ENCODE measurements around the gene DGUOK. TPM values are rescaled to one million over a fixed set of nuclear protein-coding genes. Genes with fewer than 3 reads are reported as not detected.

DGUOK gene
- total RNA-seq, 2 donors from 2014 or later = 61.1 to 85.2 TPM

DNA sequence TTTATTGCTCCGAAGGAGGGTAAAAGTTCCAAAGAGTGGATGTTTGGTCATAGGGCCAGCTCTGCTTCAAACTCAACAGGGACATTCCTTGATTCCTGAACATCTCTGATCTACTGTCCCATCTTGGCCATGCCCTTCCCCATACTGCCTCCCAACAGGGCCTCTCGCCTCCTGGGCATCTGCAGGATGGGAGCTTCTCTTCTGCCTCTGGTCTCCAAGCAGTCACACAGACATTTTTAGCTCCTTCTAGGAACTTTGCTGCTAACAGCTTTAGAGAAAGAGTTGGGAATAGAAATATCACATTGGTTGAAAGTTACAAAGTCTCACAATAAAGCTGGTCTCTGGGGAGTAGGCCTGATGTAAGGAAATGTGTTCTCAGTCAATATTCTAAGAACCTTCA, 9.4 kb upstream of the DGUOK start:
- no peak overlapping the region for H3K27ac Mint-ChIP-seq
- H3K27me3 Mint-ChIP-seq (ENCODE audit: insufficient read depth) = peaks cover 17% of the 10 kb centered on the region
- WGBS, 2 experiments (ENCODE audit: insufficient coverage in 1 of 2, insufficient read length in 1 of 2) = 59 to 81% methylated on average over 2 of the region's 2 CpGs
- DNase-seq = peak; percentile 7
- H3K9ac ChIP-seq (ENCODE audit: extremely low read depth, low read length, poor library complexity, severe bottlenecking) = no peak overlapping the region
- no peaks in the 10 kb centered on the region for H3K36me3 Mint-ChIP-seq (ENCODE audit: low read depth)
- H3K27me3 ChIP-seq (ENCODE audit: control insufficient read depth, insufficient read depth, low read length, poor library complexity, severe bottlenecking) = no peaks in the 10 kb centered on the region
- H3K27ac ChIP-seq (ENCODE audit: low read depth, low read length) = no peak overlapping the region
- no peak overlapping the region for H3K4me3 ChIP-seq (ENCODE audit: low read length)
- H3K4me1 ChIP-seq (ENCODE audit: control insufficient read depth, insufficient read depth, low read length) = no peaks in the 10 kb centered on the region
- H3K9me3 Mint-ChIP-seq = no peaks in the 10 kb centered on the region
- peaks cover 4% of the 10 kb centered on the region for H3K4me1 Mint-ChIP-seq
- no peaks in the 10 kb centered on the region for H3K36me3 ChIP-seq (ENCODE audit: control insufficient read depth, insufficient read depth, low read length)
- no peaks in the 10 kb centered on the region for H3K9me3 ChIP-seq (ENCODE audit: control insufficient read depth, low read length)
- TF ChIP-seq, protein P1, sequence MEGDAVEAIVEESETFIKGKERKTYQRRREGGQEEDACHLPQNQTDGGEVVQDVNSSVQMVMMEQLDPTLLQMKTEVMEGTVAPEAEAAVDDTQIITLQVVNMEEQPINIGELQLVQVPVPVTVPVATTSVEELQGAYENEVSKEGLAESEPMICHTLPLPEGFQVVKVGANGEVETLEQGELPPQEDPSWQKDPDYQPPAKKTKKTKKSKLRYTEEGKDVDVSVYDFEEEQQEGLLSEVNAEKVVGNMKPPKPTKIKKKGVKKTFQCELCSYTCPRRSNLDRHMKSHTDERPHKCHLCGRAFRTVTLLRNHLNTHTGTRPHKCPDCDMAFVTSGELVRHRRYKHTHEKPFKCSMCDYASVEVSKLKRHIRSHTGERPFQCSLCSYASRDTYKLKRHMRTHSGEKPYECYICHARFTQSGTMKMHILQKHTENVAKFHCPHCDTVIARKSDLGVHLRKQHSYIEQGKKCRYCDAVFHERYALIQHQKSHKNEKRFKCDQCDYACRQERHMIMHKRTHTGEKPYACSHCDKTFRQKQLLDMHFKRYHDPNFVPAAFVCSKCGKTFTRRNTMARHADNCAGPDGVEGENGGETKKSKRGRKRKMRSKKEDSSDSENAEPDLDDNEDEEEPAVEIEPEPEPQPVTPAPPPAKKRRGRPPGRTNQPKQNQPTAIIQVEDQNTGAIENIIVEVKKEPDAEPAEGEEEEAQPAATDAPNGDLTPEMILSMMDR (conservative IDR thresholded peaks at IDR 0.05) = no peak
- no peak overlapping the region for H3K4me3 Mint-ChIP-seq

DNA sequence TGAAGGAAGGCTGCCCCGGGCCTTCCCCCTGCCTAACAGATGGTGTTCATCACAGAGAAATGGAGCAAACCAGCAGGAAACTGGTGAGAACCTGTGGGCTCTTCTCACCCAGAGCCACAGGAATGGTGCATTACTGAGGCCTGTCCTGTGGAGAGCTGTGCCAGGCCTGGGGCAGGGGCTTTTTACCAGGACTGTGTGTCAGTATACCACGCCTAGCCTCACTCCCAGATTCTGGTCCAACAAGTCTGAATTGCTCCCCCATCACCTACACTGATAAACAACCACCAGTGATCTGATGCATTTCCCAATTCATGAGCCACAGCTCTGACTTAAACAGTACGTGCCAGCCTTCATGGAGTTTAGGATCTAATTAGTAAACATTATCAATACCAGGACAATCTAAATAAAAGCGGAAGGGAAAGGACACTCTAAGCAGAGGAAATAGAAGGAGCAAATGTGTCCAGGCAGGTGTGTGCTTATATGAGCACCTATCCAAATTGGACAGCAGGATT, 8.9 kb upstream of the DGUOK start:
- H3K27me3 ChIP-seq (ENCODE audit: control insufficient read depth, insufficient read depth, low read length, poor library complexity, severe bottlenecking) = no peaks in the 10 kb centered on the region
- DNase-seq = peak; percentile 29
- Mint-ChIP-seq H3K36me3 (ENCODE audit: low read depth) (no peaks in the 10 kb centered on the region), H3K9me3 (no peaks in the 10 kb centered on the region), H3K4me3 (no peak overlapping the region), H3K27ac (no peak overlapping the region), H3K27me3 (ENCODE audit: insufficient read depth) (peaks cover 19% of the 10 kb centered on the region), H3K4me1 (peaks cover 4% of the 10 kb centered on the region)
- H3K4me3 ChIP-seq (ENCODE audit: low read length) = no peak overlapping the region
- no peaks in the 10 kb centered on the region for H3K4me1 ChIP-seq (ENCODE audit: control insufficient read depth, insufficient read depth, low read length)
- WGBS, 2 experiments (ENCODE audit: insufficient coverage in 1 of 2, insufficient read length in 1 of 2) = 68 to 87% methylated on average over 4 of the region's 4 CpGs
- TF ChIP-seq, protein P1 (conservative IDR thresholded peaks at IDR 0.05) = no peak
- no peaks in the 10 kb centered on the region for H3K9me3 ChIP-seq (ENCODE audit: control insufficient read depth, low read length)
- H3K36me3 ChIP-seq (ENCODE audit: control insufficient read depth, insufficient read depth, low read length) = no peaks in the 10 kb centered on the region
- H3K27ac ChIP-seq (ENCODE audit: low read depth, low read length) = no peak overlapping the region
- H3K9ac ChIP-seq (ENCODE audit: extremely low read depth, low read length, poor library complexity, severe bottlenecking) = no peak overlapping the region

DNA sequence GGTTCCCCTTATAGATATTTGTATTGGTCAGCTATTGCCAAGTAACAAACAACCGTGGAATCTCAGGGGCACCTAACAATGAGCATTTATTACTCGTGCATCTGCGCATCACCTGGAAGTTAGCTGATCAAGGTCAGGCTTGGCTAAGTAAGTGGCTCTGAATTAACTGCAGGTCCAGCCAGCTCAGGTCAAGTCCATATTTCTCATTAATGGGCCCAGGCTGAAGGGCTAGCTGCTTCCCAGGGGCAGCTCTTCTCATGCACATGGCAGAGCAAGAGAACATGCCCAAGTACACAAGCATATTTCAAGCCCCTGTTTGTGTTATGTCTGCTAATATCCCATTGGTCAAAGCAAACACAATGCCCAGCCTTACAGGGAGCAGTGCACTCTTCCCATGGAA, 7.8 kb upstream of the DGUOK start:
- 81 to 88% methylated on average over 3 of the region's 3 CpGs for WGBS, 2 experiments (ENCODE audit: insufficient coverage in 1 of 2, insufficient read length in 1 of 2)
- no peaks in the 10 kb centered on the region for H3K36me3 Mint-ChIP-seq (ENCODE audit: low read depth)
- H3K4me1 Mint-ChIP-seq = peaks cover 4% of the 10 kb centered on the region
- H3K9me3 ChIP-seq (ENCODE audit: control insufficient read depth, low read length) = no peaks in the 10 kb centered on the region
- no peaks in the 10 kb centered on the region for H3K36me3 ChIP-seq (ENCODE audit: control insufficient read depth, insufficient read depth, low read length)
- peaks cover 30% of the 10 kb centered on the region for H3K27me3 Mint-ChIP-seq (ENCODE audit: insufficient read depth)
- H3K27ac Mint-ChIP-seq = no peak overlapping the region
- H3K4me3 ChIP-seq (ENCODE audit: low read length) = no peak overlapping the region
- H3K27me3 ChIP-seq (ENCODE audit: control insufficient read depth, insufficient read depth, low read length, poor library complexity, severe bottlenecking) = peaks cover 7% of the 10 kb centered on the region
- H3K4me1 ChIP-seq (ENCODE audit: control insufficient read depth, insufficient read depth, low read length) = no peaks in the 10 kb centered on the region
- no peak overlapping the region for H3K4me3 Mint-ChIP-seq
- no peaks in the 10 kb centered on the region for H3K9me3 Mint-ChIP-seq
- H3K27ac ChIP-seq (ENCODE audit: low read depth, low read length) = no peak overlapping the region
- DNase-seq = peak; percentile 11
- H3K9ac ChIP-seq (ENCODE audit: extremely low read depth, low read length, poor library complexity, severe bottlenecking) = no peak overlapping the region
- TF ChIP-seq, protein P1 (conservative IDR thresholded peaks at IDR 0.05) = no peak

Data from endodermal cell (in vitro differentiated cells).